ENCODE measurements around the gene UTF1. TPM values are rescaled to one million over a fixed set of nuclear protein-coding genes. Genes with fewer than 3 reads are reported as not detected.

UTF1 gene
- total and polyA plus RNA-seq, 4 donors = not detected

GRCh38 chr10:133269367-133269766 is 39.4 kb downstream of the UTF1 start:
- ATAC-seq (ENCODE audit: low FRiP score) (no peak), DNase-seq (no peak)
- intact Hi-C loops (cut with DNase I) = no loop called here
- no peaks in the 10 kb centered on the region for H3K27me3 ChIP-seq (ENCODE audit: control insufficient read depth in 1 of 2, insufficient read depth in 2 of 2, low read length in 1 of 2)
- H3K4me3 ChIP-seq (ENCODE audit: low read length in 2 of 2) = no peak overlapping the region
- no peak overlapping the region for H3K27ac ChIP-seq (ENCODE audit: low read depth in 1 of 2, low read length in 2 of 2)
- no peaks in the 10 kb centered on the region for H3K4me1 ChIP-seq (ENCODE audit: control insufficient read depth in 1 of 2, insufficient read depth in 2 of 2, low read length in 2 of 2)
- H3K36me3 ChIP-seq (ENCODE audit: control insufficient read depth in 1 of 2, insufficient read depth in 2 of 2, low read length in 1 of 2) = no peaks in the 10 kb centered on the region
- WGBS, 2 donors = 89 to 91% methylated on average over 26 of the region's 26 CpGs
- no peaks in the 10 kb centered on the region for H3K9me3 ChIP-seq (ENCODE audit: control insufficient read depth, low read length)

- Histone ChIP-seq H3K27ac (ENCODE audit: low read depth in 1 of 2, low read length in 2 of 2) (no peak overlapping the region), H3K36me3 (ENCODE audit: control insufficient read depth in 1 of 2, insufficient read depth in 2 of 2, low read length in 1 of 2) (no peaks in the 10 kb centered on the region), H3K27me3 (ENCODE audit: control insufficient read depth in 1 of 2, insufficient read depth in 2 of 2, low read length in 1 of 2) (no peaks in the 10 kb centered on the region), H3K9me3 (ENCODE audit: control insufficient read depth, low read length) (no peaks in the 10 kb centered on the region), H3K4me3 (ENCODE audit: low read length in 2 of 2) (no peak overlapping the region), H3K4me1 (ENCODE audit: control insufficient read depth in 1 of 2, insufficient read depth in 2 of 2, low read length in 2 of 2) (no peaks in the 10 kb centered on the region)
- DNase-seq (no peak), ATAC-seq (ENCODE audit: low FRiP score) (no peak)
- intact Hi-C loops (cut with DNase I) = no loop called here
- 90 to 91% methylated on average over 20 of the region's 20 CpGs for WGBS, 2 donors
Measured at GRCh38 chr10:133270204-133270603, 40.2 kb downstream of the UTF1 start.

GRCh38 chr10:133270773-133271297 is 40.8 kb downstream of the UTF1 start:
- Histone ChIP-seq H3K27me3 (ENCODE audit: control insufficient read depth in 1 of 2, insufficient read depth in 2 of 2, low read length in 1 of 2) (no peaks in the 10 kb centered on the region), H3K4me3 (ENCODE audit: low read length in 2 of 2) (no peak overlapping the region), H3K36me3 (ENCODE audit: control insufficient read depth in 1 of 2, insufficient read depth in 2 of 2, low read length in 1 of 2) (no peaks in the 10 kb centered on the region), H3K27ac (ENCODE audit: low read depth in 1 of 2, low read length in 2 of 2) (no peak overlapping the region), H3K4me1 (ENCODE audit: control insufficient read depth in 1 of 2, insufficient read depth in 2 of 2, low read length in 2 of 2) (no peaks in the 10 kb centered on the region), H3K9me3 (ENCODE audit: control insufficient read depth, low read length) (no peaks in the 10 kb centered on the region)
- no peak for ATAC-seq (ENCODE audit: low FRiP score)
- no peak for DNase-seq
- 92% methylated on average over 19 of the region's 19 CpGs for WGBS, 2 donors
- intact Hi-C loops (cut with DNase I) = no loop called here

DNA sequence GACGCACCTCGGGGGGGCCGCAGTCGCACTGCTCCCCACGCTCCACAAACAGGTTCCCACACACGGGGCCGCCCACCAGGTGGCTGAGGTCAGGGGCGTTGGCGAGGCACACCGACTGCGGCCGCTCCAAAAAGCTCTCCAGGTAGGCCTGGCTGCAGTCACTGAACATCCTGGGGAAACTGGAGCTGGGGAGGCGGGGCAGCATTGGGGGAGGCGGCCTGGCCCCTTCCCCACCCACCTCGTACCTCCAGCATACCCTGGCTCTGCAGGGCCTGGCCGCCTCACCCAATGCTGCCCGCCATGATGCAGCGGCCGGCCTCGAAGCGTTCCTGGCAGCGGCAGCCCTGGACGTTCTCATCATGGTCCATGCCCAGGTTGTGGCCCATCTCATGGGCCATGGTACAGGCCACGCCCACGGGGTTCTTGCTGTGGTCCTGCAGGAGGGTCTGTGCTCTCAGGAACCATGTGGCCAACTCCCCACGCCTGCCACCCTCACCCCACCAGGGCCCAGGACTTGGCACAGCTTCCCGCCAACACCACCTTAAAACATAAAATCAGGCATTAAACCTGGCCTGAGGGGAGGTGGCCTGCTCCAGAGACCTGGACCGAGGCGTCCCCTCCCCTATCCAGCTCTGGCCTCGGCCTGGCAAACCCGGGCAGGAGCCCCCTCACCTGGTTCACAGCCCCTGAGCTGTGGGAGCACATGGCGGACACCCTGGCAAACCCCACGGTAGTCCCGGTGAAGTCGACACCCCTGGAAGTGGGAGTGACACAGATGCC is 41.7 kb downstream of the UTF1 start:
- no peak overlapping the region for H3K27ac ChIP-seq (ENCODE audit: low read depth in 1 of 2, low read length in 2 of 2)
- WGBS, 2 donors = 87% methylated on average over 35 of the region's 35 CpGs
- H3K9me3 ChIP-seq (ENCODE audit: control insufficient read depth, low read length) = no peaks in the 10 kb centered on the region
- intact Hi-C loops (cut with DNase I) = no loop called here
- no peaks in the 10 kb centered on the region for H3K36me3 ChIP-seq (ENCODE audit: control insufficient read depth in 1 of 2, insufficient read depth in 2 of 2, low read length in 1 of 2)
- no peaks in the 10 kb centered on the region for H3K27me3 ChIP-seq (ENCODE audit: control insufficient read depth in 1 of 2, insufficient read depth in 2 of 2, low read length in 1 of 2)
- no peak for ATAC-seq (ENCODE audit: low FRiP score)
- H3K4me1 ChIP-seq (ENCODE audit: control insufficient read depth in 1 of 2, insufficient read depth in 2 of 2, low read length in 2 of 2) = no peaks in the 10 kb centered on the region
- no peak overlapping the region for H3K4me3 ChIP-seq (ENCODE audit: low read length in 2 of 2)
- no peak for DNase-seq

- Histone ChIP-seq H3K27me3 (ENCODE audit: control insufficient read depth in 1 of 2, insufficient read depth in 2 of 2, low read length in 1 of 2) (no peaks in the 10 kb centered on the region), H3K9me3 (ENCODE audit: control insufficient read depth, low read length) (no peaks in the 10 kb centered on the region), H3K4me3 (ENCODE audit: low read length in 2 of 2) (no peak overlapping the region), H3K27ac (ENCODE audit: low read depth in 1 of 2, low read length in 2 of 2) (no peak overlapping the region), H3K36me3 (ENCODE audit: control insufficient read depth in 1 of 2, insufficient read depth in 2 of 2, low read length in 1 of 2) (no peaks in the 10 kb centered on the region), H3K4me1 (ENCODE audit: control insufficient read depth in 1 of 2, insufficient read depth in 2 of 2, low read length in 2 of 2) (no peaks in the 10 kb centered on the region)
- intact Hi-C loops (cut with DNase I) = no loop called here
- DNase-seq = no peak
- ATAC-seq (ENCODE audit: low FRiP score) = no peak
- 89 to 91% methylated on average over 28 to 29 of the region's 29 CpGs for WGBS, 2 donors
Measured at GRCh38 chr10:133272301-133272963, 42.4 kb downstream of the UTF1 start.

DNA sequence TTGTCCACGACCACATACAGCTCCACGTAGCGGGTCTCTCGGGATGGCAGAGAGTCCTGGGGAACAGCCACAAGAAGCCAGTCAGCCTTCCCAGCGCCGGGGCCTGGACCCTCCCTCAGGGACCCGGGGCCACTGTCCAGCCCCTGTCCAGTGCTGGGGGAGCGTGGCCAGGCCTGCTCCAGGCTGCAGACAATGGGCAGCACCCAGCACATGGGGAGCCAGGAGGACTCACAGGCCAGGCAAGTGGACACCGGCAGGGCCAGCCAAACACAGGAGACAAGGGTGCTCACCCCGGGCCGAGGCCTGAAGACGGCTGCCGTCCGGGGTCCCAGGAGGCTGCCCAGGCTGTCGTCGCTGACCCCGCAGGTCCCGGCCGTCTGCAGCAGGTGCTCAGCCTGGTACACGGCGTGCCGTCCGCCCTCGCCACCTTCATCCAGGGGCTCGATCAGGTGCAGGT is 43.0 kb downstream of the UTF1 start:
- Histone ChIP-seq H3K36me3 (ENCODE audit: control insufficient read depth in 1 of 2, insufficient read depth in 2 of 2, low read length in 1 of 2) (no peaks in the 10 kb centered on the region), H3K4me3 (ENCODE audit: low read length in 2 of 2) (no peak overlapping the region), H3K27ac (ENCODE audit: low read depth in 1 of 2, low read length in 2 of 2) (no peak overlapping the region), H3K4me1 (ENCODE audit: control insufficient read depth in 1 of 2, insufficient read depth in 2 of 2, low read length in 2 of 2) (no peaks in the 10 kb centered on the region), H3K27me3 (ENCODE audit: control insufficient read depth in 1 of 2, insufficient read depth in 2 of 2, low read length in 1 of 2) (no peaks in the 10 kb centered on the region), H3K9me3 (ENCODE audit: control insufficient read depth, low read length) (no peaks in the 10 kb centered on the region)
- DNase-seq (no peak), ATAC-seq (ENCODE audit: low FRiP score) (no peak)
- WGBS, 2 donors = 89 to 91% methylated on average over 25 of the region's 25 CpGs
- intact Hi-C loops (cut with DNase I) = no loop called here

- H3K4me1 ChIP-seq (ENCODE audit: control insufficient read depth in 1 of 2, insufficient read depth in 2 of 2, low read length in 2 of 2) = no peaks in the 10 kb centered on the region
- 89% methylated on average over 28 of the region's 28 CpGs for WGBS, 2 donors
- intact Hi-C loops (cut with DNase I) = no loop called here
- H3K4me3 ChIP-seq (ENCODE audit: low read length in 2 of 2) = no peak overlapping the region
- no peaks in the 10 kb centered on the region for H3K36me3 ChIP-seq (ENCODE audit: control insufficient read depth in 1 of 2, insufficient read depth in 2 of 2, low read length in 1 of 2)
- no peaks in the 10 kb centered on the region for H3K9me3 ChIP-seq (ENCODE audit: control insufficient read depth, low read length)
- DNase-seq (no peak), ATAC-seq (ENCODE audit: low FRiP score) (no peak)
- H3K27me3 ChIP-seq (ENCODE audit: control insufficient read depth in 1 of 2, insufficient read depth in 2 of 2, low read length in 1 of 2) = no peaks in the 10 kb centered on the region
- no peak overlapping the region for H3K27ac ChIP-seq (ENCODE audit: low read depth in 1 of 2, low read length in 2 of 2)
Measured at GRCh38 chr10:133273534-133274143, 43.6 kb downstream of the UTF1 start.

DNA sequence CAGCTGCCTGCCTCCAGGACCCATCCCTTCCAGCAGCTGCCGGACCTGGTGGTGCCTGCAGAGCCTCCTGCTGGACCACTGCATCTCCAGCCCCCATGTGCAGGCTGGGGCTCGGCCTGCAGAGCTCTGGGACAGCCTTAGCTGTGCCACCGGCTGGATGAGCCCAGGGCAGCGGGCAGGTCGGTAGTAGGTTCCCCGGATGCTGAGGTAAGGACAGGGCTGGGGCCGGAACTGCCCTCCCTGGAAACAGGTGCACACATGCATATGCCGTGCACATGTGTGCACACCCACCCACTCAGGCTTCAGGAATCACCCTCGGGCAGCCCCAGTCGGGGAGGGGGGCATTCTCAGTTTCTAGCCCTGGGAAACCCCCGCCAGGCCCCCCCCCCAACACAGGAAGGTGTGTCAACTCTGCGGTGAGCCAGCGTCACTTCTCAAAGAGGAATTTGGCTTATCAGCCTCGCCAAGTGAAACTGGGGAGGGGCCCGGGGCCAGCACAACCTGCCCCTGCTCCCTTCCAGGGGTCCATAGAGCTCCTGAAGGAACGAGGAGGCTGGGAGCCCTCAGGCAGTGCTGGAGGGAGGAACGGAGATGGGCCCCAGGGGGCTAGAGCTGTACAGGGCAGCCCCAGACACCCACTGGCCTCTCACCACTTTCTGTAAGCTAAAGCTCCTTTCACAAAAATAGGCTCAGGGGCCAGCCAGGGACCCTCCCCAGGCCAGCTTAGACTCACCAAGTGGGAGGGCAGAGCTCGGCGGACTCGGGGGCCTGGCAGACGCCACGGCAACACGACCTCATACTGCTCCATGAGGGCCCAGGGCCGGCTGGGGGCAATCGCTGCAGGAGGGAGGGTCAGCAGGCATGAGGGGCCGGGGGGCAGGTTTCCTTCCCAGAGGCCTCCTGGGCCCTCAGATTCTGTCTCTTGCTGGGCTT is 45.0 kb downstream of the UTF1 start:
- 53 to 54% methylated on average over 26 of the region's 26 CpGs for WGBS, 2 donors
- H3K27ac ChIP-seq (ENCODE audit: low read depth in 1 of 2, low read length in 2 of 2) = no peak overlapping the region
- H3K4me1 ChIP-seq (ENCODE audit: control insufficient read depth in 1 of 2, insufficient read depth in 2 of 2, low read length in 2 of 2) = no peaks in the 10 kb centered on the region
- peaks cover 0 to 3% of the 10 kb centered on the region in 2 donors for H3K36me3 ChIP-seq (ENCODE audit: control insufficient read depth in 1 of 2, insufficient read depth in 2 of 2, low read length in 1 of 2)
- H3K9me3 ChIP-seq (ENCODE audit: control insufficient read depth, low read length) = no peaks in the 10 kb centered on the region
- H3K4me3 ChIP-seq (ENCODE audit: low read length in 2 of 2) = no peak overlapping the region
- ATAC-seq (ENCODE audit: low FRiP score) = no peak
- no peak for DNase-seq
- no peaks in the 10 kb centered on the region for H3K27me3 ChIP-seq (ENCODE audit: control insufficient read depth in 1 of 2, insufficient read depth in 2 of 2, low read length in 1 of 2)
- intact Hi-C loops (cut with DNase I) = no loop called here
